ENCODE measurements around the gene BMPR2. TPM values are rescaled to one million over a fixed set of nuclear protein-coding genes. Genes with fewer than 3 reads are reported as not detected.
A peak's percentile ranks its signal among the peaks of the same experiment; 100 is the strongest.
"Not testable (repeated sequence)": the region's sequence is repeated elsewhere in the genome, so short reads cannot be mapped to it uniquely, and the experiment has no call there.

The BMPR2 gene
- polyA plus RNA-seq, 1 donor, result 25.4 TPM

DNA sequence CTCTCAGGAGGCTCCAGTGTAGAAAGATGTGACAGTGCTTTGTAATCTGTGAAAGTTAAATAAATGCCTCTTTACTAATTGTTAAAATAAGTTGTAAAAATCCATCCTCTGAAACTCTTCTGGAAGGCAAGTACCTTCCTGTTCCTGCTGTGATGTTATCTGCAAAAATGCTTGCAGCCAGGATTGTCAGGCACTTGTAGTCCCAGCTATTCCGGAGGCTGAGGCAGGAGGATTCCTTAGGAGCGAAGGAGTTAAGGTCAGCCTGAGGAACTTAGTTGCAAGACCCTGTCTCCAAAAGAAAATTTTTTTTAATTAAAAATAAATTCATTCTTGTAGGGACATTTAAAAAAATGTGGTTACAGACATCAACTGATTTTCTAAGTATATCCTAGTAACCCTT lies 22.7 kb upstream of the BMPR2 start:
- WGBS (ENCODE audit: insufficient coverage, low lambda C conversion rate), result 100% methylated on average over 1 of the region's 2 CpGs
- H3K4me3 ChIP-seq (ENCODE audit: low read length), result no peak overlapping the region
- DNase-seq, result no peak
- no peaks in the 10 kb centered on the region for H3K4me1 ChIP-seq (ENCODE audit: control insufficient read depth, insufficient read depth, low read length)
- H3K36me3 ChIP-seq (ENCODE audit: control insufficient read depth, insufficient read depth, low read length), result no peaks in the 10 kb centered on the region
- H3K27ac ChIP-seq (ENCODE audit: low read length), result no peak overlapping the region
- no peaks in the 10 kb centered on the region for H3K27me3 ChIP-seq (ENCODE audit: control insufficient read depth, insufficient read depth, low read length)
- no peaks in the 10 kb centered on the region for H3K9me3 ChIP-seq (ENCODE audit: control insufficient read depth, low read depth, low read length)

DNA sequence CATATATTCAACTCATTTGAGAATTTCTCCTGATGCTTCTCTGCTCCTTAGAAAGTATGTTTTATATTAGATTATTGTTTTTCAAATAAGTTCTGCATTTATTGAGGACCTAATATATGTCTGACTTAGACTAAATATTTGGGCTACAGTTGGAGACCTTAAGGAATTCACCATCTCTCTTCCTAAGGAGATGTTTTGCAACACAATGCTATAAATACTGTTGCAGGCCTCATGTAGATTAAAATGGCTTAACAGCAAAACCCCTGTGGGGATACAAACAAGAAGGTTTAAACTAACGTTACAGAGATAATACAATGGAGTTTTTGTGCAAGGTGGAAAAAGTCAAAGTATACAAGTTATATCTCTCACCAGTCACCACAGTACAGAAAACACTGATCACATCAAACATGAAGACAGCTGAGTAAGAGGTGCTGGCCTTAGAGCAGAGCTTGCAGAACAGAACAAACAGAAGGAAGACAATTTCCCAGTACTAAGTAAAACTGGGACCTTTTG lies 20.1 kb upstream of the BMPR2 start:
- WGBS (ENCODE audit: insufficient coverage, low lambda C conversion rate), result no CpG with 5 or more reads among the region's 1 CpG
- Histone ChIP-seq H3K36me3 (ENCODE audit: control insufficient read depth, insufficient read depth, low read length) (no peaks in the 10 kb centered on the region), H3K4me3 (ENCODE audit: low read length) (no peak overlapping the region), H3K9me3 (ENCODE audit: control insufficient read depth, low read depth, low read length) (no peaks in the 10 kb centered on the region), H3K4me1 (ENCODE audit: control insufficient read depth, insufficient read depth, low read length) (no peaks in the 10 kb centered on the region), H3K27me3 (ENCODE audit: control insufficient read depth, insufficient read depth, low read length) (no peaks in the 10 kb centered on the region), H3K27ac (ENCODE audit: low read length) (no peak overlapping the region)
- DNase-seq, result no peak

DNA sequence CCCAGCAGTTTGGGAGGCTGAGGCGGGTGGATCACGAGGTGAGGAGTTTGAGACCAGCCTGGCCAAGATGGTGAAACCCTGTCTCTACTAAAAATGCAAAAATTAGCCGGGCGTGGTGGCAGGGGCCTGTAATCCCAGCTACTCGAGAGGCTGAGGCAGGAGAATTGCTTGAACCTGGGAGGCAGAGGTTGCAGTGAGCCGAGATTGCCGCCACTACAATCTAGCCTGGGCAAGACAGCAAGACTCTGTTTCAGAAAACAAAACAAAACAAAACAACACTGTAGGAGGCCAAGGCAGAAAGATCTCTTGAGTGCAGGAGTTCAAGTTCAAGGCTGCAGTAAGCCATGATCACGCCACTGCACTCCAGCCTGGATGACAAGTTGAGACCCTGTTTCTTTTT lies 17.2 kb upstream of the BMPR2 start:
- H3K36me3 ChIP-seq (ENCODE audit: control insufficient read depth, insufficient read depth, low read length); H3K27me3 ChIP-seq (ENCODE audit: control insufficient read depth, insufficient read depth, low read length); H3K9me3 ChIP-seq (ENCODE audit: control insufficient read depth, low read depth, low read length); H3K4me1 ChIP-seq (ENCODE audit: control insufficient read depth, insufficient read depth, low read length); H3K27ac ChIP-seq (ENCODE audit: low read length); H3K4me3 ChIP-seq (ENCODE audit: low read length); DNase-seq: not testable (repeated sequence)
- WGBS (ENCODE audit: insufficient coverage, low lambda C conversion rate), result 100% methylated on average over 1 of the region's 8 CpGs

DNA sequence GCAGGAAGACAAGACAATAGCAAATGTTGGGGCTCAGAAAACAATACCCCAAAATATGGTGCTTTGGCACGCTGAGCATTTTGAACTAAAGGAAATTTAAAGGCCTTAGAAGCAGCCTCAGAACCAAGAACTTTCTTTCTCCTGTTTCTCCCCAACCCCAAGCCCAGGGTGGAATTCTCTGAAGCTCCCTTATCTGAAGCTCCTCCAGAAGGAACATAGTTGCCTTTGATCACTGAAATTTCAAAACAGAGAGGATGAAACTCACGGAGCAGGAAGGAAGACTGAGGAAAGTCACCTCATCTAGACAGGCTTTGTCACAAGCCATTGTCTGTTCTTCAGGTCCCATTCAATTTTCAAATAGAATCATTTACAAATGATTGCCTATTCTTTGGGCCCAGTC lies 15.5 kb upstream of the BMPR2 start:
- H3K4me3 ChIP-seq (ENCODE audit: low read length), result no peak overlapping the region

DNA sequence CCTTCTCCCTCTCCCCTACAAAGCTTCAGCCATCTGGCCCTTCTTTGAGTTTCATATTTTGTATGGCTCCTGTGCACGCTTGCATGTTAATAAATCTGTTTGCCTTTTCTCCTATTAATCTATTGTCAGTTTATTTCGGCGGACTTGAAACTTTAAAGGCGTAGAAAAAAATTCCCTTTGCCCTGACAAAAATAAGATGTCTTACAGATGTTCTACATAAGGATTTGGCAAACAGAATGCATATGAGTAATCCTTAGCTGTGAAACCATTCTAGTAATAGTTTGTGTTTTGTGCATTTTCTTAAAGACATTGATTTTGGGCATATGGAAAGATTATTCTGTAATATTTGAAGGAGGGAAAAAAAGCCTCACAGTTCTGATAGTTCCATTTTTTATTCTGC lies 15.0 kb upstream of the BMPR2 start:
- no peak for DNase-seq
- H3K9me3 ChIP-seq (ENCODE audit: control insufficient read depth, low read depth, low read length), result no peaks in the 10 kb centered on the region
- H3K36me3 ChIP-seq (ENCODE audit: control insufficient read depth, insufficient read depth, low read length), result no peaks in the 10 kb centered on the region
- H3K4me3 ChIP-seq (ENCODE audit: low read length), result no peak overlapping the region
- no peaks in the 10 kb centered on the region for H3K4me1 ChIP-seq (ENCODE audit: control insufficient read depth, insufficient read depth, low read length)
- H3K27ac ChIP-seq (ENCODE audit: low read length), result no peak overlapping the region
- H3K27me3 ChIP-seq (ENCODE audit: control insufficient read depth, insufficient read depth, low read length), result no peaks in the 10 kb centered on the region
- no CpG with 5 or more reads among the region's 4 CpGs for WGBS (ENCODE audit: insufficient coverage, low lambda C conversion rate)

More for the DNA sequence above, 15.5 kb upstream of the BMPR2 start:
- WGBS (ENCODE audit: insufficient coverage, low lambda C conversion rate), result 86% methylated on average over 1 of the region's 2 CpGs
- no peaks in the 10 kb centered on the region for H3K9me3 ChIP-seq (ENCODE audit: control insufficient read depth, low read depth, low read length)
- H3K27me3 ChIP-seq (ENCODE audit: control insufficient read depth, insufficient read depth, low read length), result no peaks in the 10 kb centered on the region
- no peak overlapping the region for H3K27ac ChIP-seq (ENCODE audit: low read length)
- DNase-seq, result no peak
- H3K36me3 ChIP-seq (ENCODE audit: control insufficient read depth, insufficient read depth, low read length), result no peaks in the 10 kb centered on the region
- no peaks in the 10 kb centered on the region for H3K4me1 ChIP-seq (ENCODE audit: control insufficient read depth, insufficient read depth, low read length)

DNA sequence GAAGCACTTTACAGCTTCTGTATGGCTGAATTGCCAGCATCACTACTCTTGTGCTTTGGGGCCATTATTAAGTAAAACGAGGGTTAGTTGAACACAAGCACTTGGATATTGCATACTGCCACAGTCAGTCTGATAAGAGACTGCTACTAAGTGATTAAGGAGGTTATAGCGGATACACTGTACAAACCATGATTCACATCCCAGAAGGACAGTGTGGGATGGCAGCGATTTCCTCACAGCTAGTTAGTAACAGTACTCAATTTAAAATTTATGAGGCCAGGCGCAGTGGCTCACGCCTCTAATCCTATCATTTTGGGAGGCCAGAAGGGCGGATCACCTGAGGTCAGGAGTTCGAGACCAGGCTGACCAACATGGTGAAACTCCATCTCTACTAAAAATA lies 2.6 kb upstream of the BMPR2 start:
- no peak overlapping the region for H3K27ac ChIP-seq (ENCODE audit: low read length)
- no CpG with 5 or more reads among the region's 7 CpGs for WGBS (ENCODE audit: insufficient coverage, low lambda C conversion rate)

DNA sequence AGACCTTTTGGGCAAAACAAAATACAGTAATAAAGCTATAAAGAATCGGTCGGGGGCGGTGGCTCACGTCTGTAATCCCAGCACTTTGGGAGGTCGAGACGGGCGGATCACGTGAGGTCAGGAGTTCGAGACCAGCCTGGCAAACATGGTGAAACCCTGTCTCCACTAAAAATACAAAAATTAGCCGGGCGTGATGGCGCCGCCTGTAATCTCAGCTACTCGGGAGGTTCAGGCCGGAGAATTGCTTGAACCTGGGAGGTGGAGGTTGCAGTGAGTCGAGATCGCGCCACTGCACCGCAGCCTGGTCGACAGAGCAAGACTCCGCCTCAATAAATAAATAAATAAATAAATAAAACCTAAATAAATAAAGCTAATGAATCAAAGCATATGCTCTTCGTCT lies 1.7 kb upstream of the BMPR2 start:
- H3K4me3 ChIP-seq (ENCODE audit: low read length), result not testable (repeated sequence)

More for the DNA sequence above, 2.6 kb upstream of the BMPR2 start:
- H3K27me3 ChIP-seq (ENCODE audit: control insufficient read depth, insufficient read depth, low read length), result no peaks in the 10 kb centered on the region
- no peaks in the 10 kb centered on the region for H3K4me1 ChIP-seq (ENCODE audit: control insufficient read depth, insufficient read depth, low read length)
- no peaks in the 10 kb centered on the region for H3K36me3 ChIP-seq (ENCODE audit: control insufficient read depth, insufficient read depth, low read length)
- H3K4me3 ChIP-seq (ENCODE audit: low read length), result no peak overlapping the region
- no peak for DNase-seq
- H3K9me3 ChIP-seq (ENCODE audit: control insufficient read depth, low read depth, low read length), result peaks cover 4% of the 10 kb centered on the region

DNA sequence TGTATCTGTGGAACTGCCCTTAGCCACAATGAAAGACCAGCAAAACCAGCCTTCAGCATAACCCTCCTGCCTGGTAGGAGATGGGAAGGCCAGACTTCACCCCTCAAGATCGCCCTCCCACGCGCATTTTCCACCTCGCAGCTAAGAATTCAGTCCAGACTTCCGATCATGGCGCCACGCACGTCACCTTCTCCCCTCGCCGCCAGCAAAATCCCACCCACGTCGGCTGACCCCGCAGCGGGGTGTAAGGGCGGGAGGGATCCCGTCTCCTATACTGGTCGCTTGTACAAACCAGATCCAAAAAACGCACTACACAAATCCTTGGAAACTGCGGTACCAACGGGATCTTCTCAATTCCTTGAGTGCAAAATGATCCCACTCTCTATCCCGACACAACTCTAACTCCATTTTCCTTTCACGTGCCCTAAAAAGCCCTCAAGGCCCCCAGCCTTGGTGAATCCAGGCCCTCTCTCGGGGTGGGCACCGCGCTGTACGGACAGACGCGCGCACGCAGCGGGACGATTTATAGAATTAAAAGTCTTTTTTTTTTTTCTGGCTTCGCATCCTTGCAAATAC lies 1.0 kb upstream of the BMPR2 start:
- DNase-seq, result peak; percentile 64 to 77
- Histone ChIP-seq H3K4me3 (ENCODE audit: low read length) (peak overlapping the region; percentile 91), H3K9me3 (ENCODE audit: control insufficient read depth, low read depth, low read length) (peaks cover 4% of the 10 kb centered on the region), H3K4me1 (ENCODE audit: control insufficient read depth, insufficient read depth, low read length) (no peaks in the 10 kb centered on the region), H3K36me3 (ENCODE audit: control insufficient read depth, insufficient read depth, low read length) (no peaks in the 10 kb centered on the region), H3K27ac (ENCODE audit: low read length) (peak overlapping the region; percentile 95), H3K27me3 (ENCODE audit: control insufficient read depth, insufficient read depth, low read length) (no peaks in the 10 kb centered on the region)
- whole genome bisulfite sequencing (ENCODE audit: insufficient coverage, low lambda C conversion rate), result 0% methylated on average over 1 of the region's 33 CpGs

More for the DNA sequence above, 1.7 kb upstream of the BMPR2 start:
- DNase-seq; H3K4me1 ChIP-seq (ENCODE audit: control insufficient read depth, insufficient read depth, low read length); H3K27me3 ChIP-seq (ENCODE audit: control insufficient read depth, insufficient read depth, low read length); H3K36me3 ChIP-seq (ENCODE audit: control insufficient read depth, insufficient read depth, low read length); H3K9me3 ChIP-seq (ENCODE audit: control insufficient read depth, low read depth, low read length): not testable (repeated sequence)
- WGBS (ENCODE audit: insufficient coverage, low lambda C conversion rate), result 52% methylated on average over 2 of the region's 22 CpGs
- peak overlapping the region; percentile 95 for H3K27ac ChIP-seq (ENCODE audit: low read length)

DNA sequence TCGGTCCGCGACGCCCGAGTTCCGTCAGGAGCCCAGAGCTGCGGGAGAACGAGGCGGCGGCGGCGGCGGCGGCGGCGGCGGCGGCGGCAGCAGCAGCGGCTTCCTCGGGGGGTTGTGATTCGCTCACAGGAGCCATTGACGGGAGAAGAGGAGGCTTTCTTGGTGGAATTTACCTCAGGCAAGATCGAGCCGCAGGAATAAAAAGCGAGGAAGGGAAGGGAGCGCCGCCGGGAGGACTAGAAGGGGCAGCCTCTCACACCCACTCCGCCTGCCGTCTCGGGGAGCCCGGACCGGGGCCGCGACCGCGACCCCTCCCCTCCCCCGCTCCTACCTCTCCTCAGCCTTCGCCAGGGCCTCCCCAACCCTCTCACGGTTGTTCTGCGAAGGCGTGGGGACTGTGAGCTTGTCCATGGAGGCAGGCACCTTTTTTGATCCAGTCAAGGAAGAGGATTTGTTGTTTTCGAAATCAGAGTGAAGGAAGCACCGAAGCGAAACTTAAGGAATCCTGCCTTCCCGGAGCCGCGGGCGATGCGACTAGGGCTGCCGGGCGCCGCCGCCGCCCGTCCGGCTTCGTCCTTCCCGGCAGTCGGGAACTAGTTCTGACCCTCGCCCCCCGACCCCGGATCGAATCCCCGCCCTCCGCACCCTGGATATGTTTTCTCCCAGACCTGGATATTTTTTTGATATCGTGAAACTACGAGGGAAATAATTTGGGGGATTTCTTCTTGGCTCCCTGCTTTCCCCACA lies 506 bp downstream of the BMPR2 start:
- Histone ChIP-seq H3K27me3 (ENCODE audit: control insufficient read depth, insufficient read depth, low read length) (no peaks in the 10 kb centered on the region), H3K4me1 (ENCODE audit: control insufficient read depth, insufficient read depth, low read length) (peaks cover 3% of the 10 kb centered on the region), H3K9me3 (ENCODE audit: control insufficient read depth, low read depth, low read length) (peaks cover 4% of the 10 kb centered on the region), H3K4me3 (ENCODE audit: low read length) (peak overlapping the region; percentile 91), H3K36me3 (ENCODE audit: control insufficient read depth, insufficient read depth, low read length) (no peaks in the 10 kb centered on the region), H3K27ac (ENCODE audit: low read length) (peak overlapping the region; percentile 99)
- no CpG with 5 or more reads among the region's 69 CpGs for WGBS (ENCODE audit: insufficient coverage, low lambda C conversion rate)
- DNase-seq, result peak; percentile 18 to 72

DNA sequence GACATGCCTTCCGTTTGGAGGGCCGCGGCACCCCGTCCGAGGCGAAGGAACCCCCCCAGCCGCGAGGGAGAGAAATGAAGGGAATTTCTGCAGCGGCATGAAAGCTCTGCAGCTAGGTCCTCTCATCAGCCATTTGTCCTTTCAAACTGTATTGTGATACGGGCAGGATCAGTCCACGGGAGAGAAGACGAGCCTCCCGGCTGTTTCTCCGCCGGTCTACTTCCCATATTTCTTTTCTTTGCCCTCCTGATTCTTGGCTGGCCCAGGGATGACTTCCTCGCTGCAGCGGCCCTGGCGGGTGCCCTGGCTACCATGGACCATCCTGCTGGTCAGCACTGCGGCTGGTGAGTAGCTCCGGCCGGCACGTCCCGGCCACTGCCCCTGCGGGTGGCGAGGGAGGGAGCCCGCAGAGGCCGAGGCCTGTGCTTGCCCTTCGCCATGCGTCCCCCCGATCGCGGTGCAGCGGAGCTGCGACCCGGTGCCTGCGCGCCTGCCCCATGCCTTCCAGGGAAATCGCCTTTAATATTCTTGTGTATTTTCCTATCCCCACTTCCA lies 1.2 kb downstream of the BMPR2 start:
- no peaks in the 10 kb centered on the region for H3K36me3 ChIP-seq (ENCODE audit: control insufficient read depth, insufficient read depth, low read length)
- H3K4me3 ChIP-seq (ENCODE audit: low read length), result peak overlapping the region; percentile 91
- no peaks in the 10 kb centered on the region for H3K27me3 ChIP-seq (ENCODE audit: control insufficient read depth, insufficient read depth, low read length)
- H3K9me3 ChIP-seq (ENCODE audit: control insufficient read depth, low read depth, low read length), result peaks cover 4% of the 10 kb centered on the region
- peak in 1 of 2 donors; percentile 46 for DNase-seq
- H3K4me1 ChIP-seq (ENCODE audit: control insufficient read depth, insufficient read depth, low read length), result peaks cover 3% of the 10 kb centered on the region
- WGBS (ENCODE audit: insufficient coverage, low lambda C conversion rate), result 0% methylated on average over 2 of the region's 38 CpGs
- peak overlapping the region; percentile 99 for H3K27ac ChIP-seq (ENCODE audit: low read length)

Measured in large intestine (tissue), 3 donors.